HuH-7 (cell line): Measurements from ENCODE around the gene SPATA24.
"Not testable (repeated sequence)": the region's sequence is repeated elsewhere in the genome, so short reads cannot be mapped to it uniquely, and the experiment has no call there.

Experiments used
- DNase-seq: peaks from one replicate; pipeline ENCODE4 v3.0.0; 2011; ENCODE audit warnings: low spot score

The SPATA24 gene

DNA sequence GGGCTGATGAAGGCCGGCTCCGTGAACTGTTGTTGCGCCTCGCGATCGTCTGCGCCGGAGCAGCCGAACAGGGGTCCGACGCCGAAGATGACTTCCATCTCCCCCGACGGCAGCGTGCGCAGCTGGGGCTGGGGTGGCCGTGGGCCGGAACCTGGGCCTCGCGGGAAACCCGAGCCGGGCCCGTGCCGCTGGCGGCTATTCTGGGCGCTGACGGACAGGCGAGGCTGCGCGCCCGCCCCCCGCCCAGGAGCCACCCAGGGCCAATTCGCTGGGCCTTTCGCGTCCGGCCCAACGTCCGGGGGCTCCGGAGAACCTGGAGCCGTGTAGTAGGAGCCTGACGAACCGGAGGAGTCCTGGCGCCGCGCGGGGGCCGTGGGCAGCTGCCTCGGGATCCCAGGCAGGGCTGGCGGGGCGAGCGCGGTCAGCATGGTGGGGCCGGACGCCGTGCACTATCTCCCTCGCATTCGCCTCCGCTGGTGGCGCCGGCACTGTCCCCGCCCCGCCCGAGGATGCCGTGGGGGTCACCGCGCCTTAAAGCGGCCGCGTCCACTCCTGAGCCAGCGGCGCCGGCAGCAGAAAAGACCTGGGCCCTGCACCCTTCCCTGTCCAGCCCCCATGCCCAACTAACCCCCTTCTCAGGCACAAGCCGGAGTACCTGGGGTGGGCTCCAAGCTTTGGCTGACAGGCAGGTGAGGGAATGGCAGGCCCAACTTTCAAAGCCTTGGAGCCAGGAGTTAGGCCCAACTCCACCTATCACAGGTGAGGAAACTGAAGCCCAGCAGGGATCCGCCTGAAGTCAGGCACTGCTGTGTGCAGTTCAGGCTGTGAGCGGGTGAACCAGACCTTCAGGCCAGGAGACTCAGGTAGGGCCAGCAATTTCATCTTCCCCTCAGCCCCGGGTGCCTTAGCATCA lies 9.0 kb downstream of the SPATA24 start, which contains the start of gene PROB1:
PROB1 (minus strand) TSS at position 451 of the 913 bp plus-strand sequence; CDS start at position 428, 23 bp downstream.
- no peak for DNase-seq

DNA sequence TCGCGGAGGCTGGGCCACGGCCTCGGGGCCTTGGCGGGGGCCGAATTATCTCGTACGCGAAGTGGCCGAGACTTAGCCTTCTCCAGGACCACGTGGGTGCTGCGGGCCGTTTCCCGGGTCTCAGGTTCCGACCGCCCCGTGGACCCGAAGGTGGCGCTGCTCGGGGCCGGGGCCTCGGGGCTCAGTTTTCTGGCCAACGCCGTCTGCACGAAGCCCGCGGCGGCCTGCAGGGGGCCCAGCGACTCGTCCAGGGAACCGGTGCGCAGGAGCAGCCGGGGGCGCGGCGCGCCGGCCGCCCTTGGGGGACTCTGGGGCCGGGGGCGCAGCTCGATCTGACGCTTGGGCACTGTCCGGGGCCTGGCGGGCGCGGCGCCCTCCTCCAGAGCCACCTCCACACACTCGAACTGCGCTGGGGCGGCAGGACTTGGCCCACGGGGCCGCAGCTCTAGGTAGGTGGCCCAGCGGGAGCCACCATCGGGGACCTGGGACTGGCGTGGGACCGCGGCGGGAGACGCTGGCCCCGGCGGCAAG lies 9.7 kb downstream of the SPATA24 start:
- no peak for DNase-seq

DNA sequence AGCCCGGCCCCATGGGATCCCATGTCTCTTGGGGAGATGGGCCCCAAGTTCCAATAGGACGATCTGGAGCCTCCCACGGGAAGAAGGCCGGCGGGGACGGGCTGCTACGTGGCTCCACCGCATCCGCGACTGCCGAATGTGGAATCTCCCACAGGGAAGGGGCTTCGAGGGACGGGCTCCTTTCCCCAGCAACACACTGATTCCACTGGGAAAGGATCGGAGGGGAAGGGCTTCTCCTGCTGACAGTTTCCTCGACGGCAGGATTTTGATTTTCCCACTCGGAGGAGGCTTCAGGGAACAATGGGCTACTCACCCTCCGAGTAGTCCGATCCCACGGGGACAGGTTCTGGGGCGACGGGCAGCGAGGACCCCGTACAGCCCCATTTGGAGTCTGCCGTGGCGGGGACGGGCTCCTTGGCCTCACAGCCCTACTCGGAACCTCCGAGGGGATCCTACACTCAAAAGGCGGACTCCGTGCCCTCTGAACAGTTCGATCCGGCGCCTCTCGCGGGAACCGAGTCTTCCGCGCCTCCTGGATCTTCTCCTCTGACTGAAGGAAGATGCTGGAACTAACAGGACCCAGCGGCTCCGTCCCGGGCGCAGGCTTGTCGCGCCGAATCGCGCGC lies 10.3 kb downstream of the SPATA24 start:
- no peak for DNase-seq

DNA sequence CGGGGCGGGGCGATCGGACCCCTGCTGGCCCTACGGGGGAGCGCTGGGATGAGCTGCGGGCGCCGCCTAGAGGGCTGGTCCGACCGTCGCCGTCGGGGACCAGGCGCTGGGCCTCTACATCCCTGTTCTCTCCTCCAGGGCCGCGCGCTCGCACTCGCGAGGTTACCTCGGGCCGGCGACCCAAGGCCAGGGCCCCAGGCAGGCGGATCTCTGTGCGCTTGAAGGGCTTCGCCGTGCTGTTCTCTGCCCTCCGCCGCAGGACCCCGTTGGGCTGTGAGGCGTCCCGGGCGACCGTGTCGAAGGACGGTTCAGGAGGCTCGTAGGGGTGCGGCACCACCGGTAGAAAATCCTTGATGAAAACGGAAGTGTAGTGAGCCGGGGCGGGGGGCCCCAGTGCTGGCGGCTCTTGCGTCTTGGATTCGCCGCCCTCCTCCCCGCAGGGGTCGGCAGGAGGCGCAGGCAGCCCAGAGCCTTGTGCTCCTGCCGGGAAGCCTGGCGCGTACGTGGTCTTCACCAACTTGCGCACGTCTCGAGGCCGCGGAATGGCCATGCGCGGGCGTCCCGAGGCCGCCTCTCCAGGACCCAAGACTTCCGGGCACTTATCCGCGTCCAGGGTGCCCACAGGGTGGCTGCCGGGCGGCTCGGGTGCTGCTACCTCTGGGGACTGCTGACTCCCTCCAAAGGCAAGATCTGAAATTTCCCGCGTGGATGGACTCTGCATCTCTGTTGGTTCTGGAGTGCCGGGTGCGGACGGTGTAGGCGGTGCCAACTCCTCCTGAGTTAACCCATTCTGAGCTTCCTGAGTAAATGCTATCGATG lies 11.0 kb downstream of the SPATA24 start:
- DNase-seq: peak; percentile 97

DNA sequence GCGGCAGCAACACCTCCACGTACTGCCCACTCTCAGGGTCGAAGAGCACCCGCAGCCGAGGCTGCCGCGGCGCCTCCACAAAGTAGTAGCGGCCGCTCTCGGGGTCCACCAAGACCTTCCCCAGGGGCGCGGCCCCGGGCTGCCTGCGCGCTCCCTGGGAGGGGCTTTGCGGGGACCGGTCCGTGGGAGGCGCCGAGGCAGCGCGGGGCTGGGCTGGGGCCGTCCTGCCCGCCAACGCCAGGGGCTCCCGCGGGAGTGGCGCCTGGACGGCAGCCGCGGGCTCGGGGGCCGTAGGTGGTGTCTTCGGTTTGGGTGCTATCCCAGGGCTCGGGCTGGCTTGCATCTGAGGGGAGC lies 11.6 kb downstream of the SPATA24 start:
- DNase-seq: no peak

DNA sequence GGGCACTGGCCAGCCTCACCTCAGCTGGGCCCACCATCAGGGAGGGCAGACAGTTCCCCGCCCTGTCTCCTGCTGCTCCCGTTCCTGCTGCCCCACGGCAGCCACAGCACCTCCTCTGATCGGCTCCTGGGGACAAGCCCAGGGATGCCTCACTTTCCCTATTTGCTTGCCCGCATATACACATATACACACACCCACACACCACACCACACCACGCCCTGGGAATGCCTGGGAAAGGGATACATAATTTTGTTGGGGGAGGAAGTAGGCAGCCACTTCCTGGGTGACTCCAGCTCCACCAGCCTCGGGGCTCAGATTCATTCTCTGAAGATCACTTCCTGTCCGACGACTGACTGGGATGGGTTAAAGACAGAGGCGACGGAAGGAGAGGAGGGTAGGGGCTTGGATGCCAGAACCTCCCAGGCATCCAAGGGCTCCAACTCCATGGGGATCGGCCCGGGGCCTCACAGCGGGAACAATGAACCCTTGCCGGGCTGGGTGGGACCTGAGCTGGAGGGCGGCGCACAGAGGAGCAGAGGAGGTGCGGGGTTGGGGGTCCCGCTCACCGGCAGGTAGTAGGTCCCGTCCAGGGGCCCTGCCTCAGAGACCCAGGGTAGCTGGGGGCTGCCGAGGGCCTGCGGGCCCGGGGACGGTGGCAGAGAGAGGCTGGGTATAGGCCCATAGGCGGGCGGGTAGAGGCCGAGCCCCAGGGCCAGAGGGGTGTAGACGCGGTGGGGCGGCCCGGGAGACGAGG lies 12.1 kb downstream of the SPATA24 start:
- DNase-seq: no peak

DNA sequence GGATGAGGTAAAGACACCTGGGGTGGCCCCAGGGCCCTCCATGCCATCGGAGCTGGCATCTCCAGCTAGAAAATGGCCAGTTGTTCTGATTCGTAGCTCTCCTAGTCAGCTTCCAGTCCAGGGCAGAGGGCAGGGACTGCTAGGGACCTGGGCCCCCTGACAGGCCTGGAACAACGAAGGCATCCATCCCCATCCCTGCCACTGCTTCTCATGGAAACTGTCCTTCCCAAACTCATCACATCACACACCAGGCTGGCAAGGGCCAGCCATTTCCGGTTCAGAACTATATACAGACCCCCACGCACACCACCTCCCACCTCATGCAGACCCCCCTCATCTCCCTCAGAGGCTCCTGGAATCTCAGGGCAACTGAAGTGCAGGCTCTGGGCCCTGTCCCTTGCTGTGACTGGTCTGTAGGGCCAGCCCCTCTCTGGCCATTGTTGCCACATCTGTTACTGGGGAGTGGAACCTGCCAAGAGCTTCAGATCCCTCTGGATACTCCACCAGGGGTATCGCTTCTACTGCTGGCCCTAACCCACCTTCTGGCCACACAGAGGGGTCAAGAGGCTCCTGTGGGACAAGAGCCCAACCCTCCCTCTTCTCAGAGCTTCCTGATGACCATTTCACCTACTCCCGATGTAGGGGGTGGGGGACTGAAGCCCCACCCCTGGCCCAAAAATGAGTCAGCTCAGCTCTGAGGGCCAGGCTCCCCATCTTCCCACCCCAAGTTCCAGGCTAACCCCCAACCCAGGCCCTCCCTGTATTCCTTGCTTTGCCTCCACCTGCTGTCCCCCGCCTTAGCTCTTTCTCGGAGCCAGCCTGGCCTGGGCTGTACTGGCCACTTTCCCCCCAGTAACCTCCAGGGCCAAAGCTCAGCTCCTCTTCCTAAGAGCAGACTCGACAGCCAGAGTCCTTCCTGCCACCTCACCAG lies 13.0 kb downstream of the SPATA24 start:
- no peak for DNase-seq

DNA sequence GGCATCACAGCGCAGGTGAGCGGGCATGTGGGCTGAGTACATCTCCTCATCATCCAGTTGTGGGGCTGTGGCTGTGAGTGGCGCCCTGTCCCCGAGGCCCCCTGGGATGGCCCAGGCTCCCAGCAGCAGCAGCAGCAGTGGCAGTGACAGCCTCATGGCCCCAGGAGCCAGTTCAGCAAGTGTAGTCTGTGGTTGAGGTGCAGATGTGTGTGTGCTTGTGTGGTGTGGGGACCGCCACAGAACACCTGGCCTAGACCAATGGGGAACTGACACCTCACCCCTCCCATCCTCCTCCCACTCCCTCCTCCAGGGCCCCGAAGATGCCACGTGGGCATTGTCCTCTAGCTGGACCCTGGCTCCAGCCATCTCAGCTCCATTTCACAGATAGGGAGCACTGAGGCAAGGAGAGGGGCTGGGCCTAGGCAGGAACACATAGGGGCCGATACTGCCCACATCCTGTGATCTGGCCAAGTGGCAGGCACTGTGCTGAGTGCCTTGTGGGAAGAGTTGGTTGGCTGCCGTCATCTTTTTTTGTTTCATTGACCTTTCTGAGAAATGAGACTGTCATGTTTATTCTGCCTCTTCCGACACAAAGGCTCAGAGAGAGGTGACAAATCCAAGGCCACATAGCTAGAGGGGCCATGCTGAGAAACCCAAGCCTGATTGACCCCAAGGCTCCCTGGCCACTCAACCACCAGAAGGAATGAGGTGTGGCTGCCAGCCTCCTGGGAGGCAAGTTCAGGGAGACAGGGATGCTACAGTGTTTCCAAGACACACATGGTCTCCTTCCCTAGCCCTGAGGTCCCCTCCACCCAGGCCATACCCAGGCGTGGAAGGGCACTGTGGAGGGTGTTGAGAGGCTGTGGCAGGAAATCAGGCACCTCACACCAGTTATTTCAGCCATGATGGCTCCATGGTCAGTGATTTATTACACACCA lies 13.9 kb downstream of the SPATA24 start, which contains the start of gene MZB1:
MZB1 (minus strand) TSS at position 213 of the 938 bp plus-strand sequence; CDS start at position 156, 57 bp downstream.
- no peak for DNase-seq

DNA sequence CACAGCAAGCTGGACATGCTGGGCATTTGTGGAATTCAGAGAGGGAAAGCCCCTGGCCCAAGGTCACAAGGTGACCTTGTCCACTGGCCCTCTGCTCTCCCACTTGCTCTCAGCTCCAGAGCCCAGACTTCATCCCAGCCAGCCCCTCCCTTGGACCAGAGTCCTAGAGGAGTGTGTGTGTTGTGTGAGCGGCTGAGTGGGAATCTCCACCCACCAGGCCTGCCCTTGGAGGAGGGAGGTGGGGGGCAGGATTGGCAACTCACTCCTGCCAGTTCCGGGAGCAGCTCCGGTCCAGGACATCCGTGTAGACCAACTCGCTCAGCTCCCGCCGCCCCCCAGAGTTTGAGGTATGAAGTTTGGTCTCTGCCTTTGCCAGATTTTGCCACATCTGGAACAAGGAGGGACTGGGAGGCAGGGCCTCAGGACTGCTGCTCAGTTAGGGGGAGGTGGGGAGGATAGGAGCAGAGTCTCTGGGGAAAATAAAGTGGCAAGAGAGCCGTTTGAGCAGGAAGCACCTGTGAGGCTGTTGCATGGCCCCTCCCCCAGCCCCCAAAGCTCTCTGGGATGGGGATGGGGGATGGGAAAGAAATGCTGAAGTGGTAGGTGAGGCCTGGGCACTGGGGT lies 15.6 kb downstream of the SPATA24 start:
- no peak for DNase-seq

DNA sequence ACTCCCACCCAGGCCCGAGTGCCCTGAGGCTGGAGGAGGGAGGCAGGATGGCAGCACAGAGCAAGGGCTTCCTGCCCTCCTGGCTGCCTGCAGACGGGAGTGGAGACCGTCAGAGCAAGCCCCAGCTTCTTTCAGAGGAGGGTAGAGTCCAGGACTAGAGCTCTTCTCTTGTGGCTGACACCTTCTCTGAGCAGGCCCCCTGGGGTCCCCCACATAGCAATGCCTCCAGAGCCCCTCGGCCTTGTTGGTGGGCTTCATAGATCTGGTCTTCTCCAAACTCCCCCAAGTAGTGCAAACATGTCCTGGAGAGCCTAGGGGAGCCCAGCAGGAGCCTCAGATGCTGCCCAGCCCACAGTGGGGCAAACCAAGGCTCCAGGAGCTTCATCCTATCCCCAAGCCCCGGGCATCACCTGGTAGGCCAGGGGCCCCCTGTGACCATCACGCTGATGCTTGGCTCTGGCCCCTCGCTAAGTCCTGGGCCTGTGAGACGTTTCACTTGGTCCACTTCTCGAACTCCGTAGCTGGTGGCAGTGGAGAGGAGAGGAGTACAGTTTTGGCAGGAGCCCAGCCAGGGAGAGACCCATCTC lies 16.2 kb downstream of the SPATA24 start:
- no peak for DNase-seq

DNA sequence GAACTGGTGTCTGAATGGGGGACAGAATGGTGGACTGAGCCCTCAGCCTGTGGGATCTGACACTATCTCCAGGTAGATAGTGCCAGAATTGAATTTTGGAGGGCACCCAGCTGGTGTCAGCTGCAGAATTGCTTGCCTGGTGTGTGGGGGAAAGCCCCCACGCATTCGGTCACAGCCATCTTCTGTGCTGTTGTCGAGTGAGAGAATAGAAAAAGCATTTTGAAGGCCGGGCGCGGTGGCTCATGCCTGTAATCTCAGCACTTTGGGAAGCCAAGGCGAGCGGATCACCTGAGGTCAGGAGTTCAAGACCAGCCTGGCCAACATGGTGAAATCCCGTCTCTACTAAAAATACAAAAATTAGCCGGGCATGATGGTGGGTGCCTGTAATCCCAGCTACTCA lies 16.9 kb downstream of the SPATA24 start:
- not testable (repeated sequence) for DNase-seq

DNA sequence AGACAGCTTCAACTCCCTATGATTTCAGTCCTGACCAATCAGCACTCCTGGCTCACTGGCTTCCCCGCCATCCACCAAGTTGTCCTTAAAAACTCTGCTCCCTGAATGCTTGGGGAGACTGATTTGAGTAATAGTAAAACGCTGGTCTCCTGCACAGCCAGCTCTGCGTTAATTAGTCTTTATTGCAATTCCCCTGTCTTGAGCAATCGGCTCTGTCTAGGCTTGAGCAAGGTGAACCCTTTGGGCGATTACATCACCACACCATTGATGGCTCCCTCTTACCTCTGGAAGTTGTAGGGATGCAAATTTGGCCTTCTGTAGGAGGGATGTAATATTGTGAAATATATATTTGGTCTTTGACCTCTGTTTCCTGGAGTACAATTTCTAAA lies 17.8 kb downstream of the SPATA24 start:
- DNase-seq: no peak

DNA sequence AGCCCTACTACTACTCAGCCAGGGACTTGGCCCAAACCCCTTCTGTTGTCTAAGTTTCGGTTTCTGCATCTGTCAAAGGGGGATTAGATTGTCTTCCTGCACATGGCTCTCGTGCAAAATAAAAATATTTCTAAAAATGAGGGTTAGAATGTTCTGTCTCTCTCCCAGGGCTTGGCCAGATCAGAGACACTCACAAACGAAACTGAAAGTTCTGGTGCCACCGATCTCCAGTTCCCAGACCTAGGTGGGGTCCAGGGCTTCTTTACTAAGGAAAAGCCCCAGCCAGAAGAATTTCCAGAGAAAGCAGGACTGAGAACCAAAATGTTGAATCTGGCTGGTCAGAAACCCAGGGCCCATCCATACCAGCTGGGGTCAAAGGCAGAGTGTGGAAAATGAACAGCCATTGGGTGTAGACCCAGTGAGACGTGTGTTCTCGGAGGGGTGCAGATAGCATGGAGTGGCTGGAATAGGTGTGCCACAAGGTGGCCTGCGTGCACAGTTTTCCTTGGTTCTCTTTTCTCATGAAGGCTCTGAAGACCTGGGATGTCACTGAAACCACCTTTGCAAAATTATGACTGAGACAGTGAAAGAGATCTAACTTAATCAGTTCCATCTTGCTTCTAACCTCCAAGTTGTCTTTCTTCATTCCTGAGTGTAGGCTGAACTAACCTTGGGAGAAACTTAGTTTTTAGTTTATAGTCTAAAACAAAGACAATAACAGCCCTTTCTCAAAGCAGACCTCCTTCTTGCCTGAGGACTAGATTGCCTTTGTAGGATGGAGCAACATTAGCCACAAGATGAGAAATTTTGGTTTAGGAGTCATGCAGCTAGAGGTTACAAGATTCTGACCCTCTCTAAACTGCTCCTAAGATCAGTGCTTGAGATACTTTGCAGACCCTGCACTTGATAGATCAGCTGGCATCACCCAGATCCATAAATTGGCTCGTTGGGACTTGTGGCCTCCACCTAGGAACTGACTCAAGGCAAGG lies 18.5 kb downstream of the SPATA24 start:
- no peak for DNase-seq

DNA sequence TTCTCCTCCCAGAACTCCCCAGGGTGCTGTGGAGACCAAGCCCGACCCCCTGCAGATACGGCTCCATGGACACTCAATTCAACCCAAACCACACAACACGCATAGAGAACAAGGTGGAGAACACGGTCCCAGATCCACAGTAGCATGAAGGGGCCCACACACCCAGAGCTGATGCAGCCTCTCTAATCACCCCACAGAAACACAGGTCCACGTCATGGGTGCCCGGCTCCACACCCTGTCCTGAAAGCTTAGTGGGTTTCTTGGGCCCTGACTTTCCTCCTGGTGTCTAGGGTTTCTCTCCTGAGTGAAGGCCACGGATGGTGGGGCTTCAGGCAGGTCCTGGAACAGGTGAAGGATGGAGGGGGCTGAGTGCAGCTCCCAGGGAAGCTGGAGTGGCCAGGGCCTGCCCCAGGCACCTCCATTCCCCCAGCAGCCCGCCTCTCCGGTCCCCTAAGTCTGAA lies 19.3 kb downstream of the SPATA24 start:
- DNase-seq: no peak

DNA sequence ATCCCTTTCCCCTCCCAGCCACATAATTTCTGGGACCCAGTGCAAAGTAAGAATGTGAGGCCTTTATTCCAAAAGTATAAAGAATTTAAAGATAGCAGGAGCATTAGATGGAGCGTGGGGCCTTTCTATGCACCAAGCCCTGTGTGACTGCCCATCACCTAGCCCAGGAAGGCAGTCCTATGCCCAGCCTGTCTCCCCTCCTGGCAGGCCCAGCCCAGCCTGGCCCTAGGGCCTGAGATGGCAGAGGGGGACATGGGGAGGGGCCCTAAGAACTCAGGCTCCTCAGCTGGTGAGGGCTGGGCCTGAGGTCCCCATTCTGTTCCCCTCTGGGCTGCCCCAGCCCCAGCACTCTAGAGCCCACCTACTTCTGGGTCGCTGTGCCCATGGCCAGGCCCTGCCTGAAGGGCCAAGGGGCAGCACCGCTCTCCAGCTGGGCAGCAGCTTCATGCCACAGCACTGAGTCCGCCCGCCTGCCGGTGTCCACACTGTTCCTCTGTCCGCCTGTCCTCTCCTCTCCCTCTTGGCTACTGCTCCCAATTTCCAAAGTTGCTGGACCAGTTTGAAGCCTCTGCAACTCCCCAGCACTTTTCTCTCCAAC lies 19.8 kb downstream of the SPATA24 start:
- DNase-seq: no peak

DNA sequence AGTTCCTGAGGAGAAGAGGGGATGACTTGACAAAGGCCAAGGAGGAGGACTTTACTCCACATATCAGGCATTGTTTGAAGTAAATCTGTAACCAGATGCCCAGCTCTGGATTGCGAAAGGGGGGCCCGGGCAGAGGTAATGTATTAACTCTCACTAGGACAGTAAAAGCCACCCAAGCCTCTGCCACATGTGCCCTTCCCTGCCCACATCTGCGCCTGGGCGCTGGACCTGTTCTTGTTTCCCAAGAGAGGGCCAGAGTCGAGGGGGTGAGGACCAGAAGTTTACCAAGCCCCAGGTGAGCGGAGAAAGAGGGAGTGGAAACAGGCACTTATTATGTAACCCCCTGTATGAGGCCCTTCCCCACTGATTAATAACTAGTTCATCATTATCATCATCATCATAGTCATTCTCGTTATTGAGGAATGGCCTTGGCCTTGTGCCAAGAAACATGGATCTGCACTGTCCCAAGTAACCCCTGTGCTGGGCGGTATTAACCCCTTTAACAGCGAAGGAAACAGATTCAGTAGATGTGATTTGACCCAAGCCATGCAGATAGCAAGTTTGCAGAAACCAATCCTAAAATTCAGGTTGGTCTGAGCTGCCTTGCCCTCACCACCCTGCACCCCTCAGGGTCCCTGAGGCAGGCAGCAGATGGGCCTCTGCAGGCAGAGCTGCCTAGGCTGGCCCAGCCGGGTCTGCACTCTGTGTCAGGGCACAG lies 20.5 kb downstream of the SPATA24 start, which contains the start of gene SLC23A1:
SLC23A1 (minus strand) TSS at position 23 of the 718 bp plus-strand sequence. CDS start 44 bp downstream, outside the sequence.
- peak; percentile 80 for DNase-seq
